Measurements from ENCODE around the gene ANKH.
"Not testable (repeated sequence)": the region's sequence is repeated elsewhere in the genome, so short reads cannot be mapped to it uniquely, and the experiment has no call there.

ANKH gene

DNA sequence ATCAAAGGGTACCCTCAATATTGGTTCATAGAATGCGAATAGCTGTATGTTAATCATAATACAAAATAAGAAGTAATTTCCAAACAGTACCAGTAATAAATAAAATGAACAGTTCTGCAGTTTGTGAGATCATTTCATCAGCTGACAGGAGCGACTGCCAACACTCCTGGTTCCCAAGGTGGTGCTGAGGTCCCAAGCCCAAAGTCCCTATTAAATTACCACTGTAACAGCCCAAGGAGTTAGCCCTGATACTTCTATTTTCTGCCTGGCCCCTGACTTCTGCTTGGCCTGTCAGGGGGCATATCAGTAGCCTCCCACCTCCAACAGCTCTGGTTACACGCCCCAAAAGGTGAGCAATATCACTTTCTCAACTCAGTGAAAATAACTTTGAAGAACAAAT lies 47.1 kb downstream of the ANKH start:
- no peak for DNase-seq

DNA sequence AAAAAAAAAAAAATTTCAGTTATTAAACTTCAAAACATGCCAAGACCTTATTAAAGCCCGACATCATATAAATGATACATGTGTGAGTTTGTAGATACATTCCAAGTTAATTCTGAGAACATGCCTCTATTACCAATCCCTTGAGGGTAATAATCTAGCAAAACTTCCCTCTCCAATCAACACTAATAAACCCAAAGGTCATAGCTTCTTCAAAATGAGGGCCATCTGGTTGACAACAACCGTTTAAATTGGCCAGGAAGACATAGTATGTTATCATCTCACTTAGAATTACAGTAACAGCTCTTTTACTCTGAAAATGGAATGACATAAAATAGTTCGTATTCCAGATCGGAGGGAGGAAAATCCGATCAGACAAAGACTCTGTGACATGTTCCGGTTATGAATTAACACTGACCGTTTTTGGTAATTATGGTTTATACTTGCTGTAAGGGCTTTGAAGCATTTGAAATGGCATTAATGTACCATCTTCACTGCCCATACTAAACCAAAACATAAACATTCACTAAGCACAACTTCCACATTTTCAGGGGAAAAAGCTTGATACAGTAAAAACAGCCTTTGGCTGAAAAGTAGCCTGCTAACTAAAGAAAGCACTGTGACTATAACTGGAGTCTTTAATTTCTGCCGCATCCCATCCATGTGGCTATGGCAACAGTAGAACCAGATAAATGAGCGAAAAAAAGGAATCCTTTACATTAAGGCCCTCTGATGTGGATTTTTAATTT lies 50.3 kb downstream of the ANKH start:
- DNase-seq, result no peak

DNA sequence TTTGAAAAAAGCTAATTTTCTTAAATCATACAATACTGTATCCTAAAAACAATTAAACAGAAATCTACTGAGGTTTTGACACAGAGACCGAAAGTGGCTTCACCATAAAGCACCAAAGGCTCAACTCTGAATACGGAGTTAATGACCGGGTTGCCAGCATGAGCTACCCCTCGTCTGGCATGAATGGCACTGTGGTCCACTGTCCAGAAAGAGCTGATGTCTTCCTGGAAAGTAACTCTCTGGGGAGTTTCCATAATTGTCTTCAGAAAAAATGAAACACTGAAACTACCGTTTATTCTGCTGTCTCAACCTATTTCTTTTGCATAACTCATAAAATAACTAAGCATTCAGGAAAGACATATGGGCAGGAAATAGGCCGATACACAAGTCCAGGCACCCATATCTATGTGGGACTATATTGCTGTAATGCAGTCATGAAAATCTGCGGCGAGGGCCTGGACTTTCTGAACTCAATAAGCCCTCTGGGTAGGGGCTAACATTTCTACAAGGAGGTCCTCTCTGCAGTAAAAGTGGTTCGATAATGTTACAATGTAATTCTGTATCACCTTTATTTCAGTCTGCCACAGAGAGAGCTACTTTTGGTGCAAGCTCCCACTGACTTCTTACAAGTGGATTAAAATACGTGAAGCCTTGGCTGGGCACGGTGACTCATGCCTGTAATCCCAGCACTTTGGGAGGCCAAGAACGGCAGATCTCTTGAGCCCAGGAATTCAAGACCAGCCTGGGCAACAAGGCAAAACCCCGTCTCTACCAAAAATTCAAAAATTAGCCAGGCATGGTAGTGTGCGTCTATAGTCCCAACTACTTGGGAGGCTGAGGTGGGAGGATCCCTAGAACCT lies 52.4 kb downstream of the ANKH start:
- DNase-seq, result no peak

DNA sequence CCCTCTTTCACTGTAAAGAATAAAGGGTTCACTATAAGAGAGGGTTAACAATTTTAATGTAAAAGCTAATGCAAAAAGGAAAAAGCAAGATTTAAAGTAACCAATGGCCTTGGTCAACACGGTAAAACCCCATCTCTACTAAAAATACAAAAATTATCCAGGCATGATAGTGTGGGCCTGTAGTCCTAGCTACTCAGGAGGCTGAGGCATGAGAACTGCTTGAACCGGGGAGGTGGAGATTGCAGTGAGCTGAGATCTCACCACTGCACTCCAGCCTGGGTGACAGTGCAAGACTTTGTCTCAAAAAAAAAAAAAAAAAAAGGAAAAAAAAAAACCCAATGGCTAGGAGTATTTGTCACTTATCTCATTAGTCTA lies 53.8 kb downstream of the ANKH start:
- not testable (repeated sequence) for DNase-seq

DNA sequence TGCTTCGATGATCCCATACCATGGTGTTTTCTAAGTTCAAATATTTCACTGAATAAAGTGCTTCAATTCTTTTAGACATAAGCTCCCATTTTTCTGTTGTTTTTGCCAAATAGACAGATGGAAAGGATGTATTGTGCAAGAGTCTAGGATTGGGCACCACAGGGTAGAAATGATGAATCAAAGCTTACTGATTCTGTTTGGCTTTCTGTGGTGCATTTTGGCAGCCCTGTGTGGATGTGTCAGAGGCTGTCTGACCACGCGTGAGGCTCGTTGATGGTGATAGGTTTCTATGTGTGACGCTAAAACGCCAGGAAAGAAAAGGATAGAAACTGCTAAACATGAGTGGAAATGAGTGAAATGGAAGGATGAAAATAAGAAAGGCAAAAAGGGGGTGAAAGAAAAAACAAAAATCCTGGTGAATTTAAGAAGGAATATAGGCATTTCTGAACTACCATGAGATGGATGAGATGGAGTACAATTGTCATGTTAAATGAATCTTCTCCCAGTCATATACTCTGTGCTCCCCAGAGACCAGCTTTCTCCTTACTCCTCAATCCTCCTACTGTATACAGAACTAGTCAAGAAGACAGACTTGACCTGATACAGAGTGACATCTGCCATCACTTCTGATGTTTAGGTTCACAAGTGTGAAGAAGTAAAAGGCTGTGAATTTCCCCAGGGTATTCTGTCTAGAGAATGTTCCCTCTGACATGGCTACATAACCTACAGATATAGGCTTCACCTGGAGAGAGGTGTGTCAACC lies 54.4 kb downstream of the ANKH start:
- DNase-seq, result no peak

DNA sequence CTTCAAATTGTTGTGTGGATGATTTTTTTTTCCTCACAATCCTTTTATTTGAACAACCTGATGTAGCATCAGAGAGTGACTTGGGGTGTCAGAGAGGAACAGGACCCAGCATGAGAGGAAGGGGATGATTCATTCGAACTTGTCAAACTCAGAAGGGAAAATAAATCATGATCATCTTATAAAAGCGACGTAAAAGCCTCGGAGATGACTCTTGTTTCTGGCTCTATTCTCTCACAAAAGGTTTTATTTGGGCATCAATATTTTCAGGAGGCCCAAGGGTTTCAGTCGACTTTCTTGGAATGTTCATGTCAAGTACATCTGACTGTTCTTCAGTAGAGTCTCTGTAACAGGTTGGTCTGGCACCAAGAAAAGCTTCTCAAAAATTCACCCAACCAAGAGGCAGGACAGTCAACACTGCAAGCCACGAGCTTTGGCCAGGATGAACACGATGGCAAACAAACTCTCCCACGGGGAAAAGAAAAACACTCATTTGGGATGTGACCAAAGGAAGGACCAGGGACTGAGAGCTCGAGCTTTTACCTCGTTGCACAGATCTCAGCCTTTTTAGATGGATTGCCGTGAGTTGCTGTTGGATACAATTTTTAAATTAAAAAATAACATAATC lies 55.1 kb downstream of the ANKH start:
- DNase-seq, result no peak

DNA sequence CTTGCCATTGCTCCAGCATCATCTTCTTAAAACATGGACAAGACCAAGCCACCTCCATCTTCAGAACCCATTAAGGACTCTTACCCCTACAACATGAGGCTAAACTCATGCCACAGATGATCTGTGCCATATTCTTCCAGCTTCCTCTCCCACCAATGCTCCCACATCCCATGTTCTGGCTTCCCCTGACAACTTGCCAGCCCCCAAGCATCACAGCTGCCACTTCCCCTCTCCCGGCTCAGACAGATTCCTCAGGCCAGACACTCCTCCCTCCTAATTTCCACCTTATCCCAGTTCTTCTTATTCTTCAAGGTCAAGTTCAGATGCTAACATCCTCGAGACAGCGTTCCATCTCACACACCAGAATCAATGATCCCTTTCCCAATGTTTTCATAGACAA lies 57.8 kb downstream of the ANKH start:
- DNase-seq, result no peak

DNA sequence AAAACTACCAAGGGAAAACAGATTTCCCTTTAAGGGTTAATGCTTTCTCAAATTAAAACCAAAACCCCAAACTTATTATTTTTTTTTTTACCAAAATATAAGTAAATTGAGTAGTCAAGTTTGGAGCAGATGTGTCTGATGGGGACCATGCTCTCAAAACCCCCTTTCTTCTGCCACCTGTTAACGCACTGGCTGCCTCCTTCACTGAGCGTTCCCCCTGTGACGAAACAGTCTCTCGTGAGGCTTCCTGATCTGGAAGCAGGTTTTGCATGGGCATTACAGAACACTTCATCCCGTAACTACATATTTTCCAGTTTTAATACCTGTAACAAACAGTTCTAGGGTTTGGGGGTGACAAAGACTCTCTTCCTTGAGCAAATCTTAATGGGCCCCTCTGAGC lies 59.4 kb downstream of the ANKH start:
- DNase-seq, result no peak

DNA sequence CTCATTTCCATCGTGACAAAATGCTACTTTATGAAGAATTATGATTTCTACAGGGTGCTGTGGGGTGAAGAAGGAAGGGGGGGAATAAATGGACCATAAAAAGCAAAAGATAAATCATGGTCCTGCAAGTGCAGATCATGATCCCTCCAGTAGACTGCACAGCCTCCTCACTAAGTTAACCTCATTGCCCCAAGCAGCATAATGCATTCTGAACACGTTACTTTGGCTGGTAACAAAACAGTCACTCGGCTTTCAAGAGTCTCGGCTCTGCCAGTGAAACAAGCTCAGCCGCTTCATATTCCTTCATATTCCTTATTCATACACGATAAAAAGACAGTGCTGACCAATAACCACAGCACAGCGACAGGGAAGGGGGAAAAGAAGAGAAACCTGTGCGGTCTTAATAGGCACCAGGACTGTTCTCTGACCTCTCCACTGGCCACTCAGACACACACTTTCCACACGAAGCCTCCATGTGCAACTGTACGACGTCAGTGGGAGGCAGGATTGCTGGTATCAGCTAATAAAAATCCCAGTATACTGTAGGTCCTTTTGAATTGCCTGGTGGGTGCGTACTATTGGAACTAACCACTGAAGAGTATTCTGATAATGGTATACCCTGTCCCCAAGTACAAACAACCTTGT lies 60.5 kb downstream of the ANKH start:
- no peak for DNase-seq

DNA sequence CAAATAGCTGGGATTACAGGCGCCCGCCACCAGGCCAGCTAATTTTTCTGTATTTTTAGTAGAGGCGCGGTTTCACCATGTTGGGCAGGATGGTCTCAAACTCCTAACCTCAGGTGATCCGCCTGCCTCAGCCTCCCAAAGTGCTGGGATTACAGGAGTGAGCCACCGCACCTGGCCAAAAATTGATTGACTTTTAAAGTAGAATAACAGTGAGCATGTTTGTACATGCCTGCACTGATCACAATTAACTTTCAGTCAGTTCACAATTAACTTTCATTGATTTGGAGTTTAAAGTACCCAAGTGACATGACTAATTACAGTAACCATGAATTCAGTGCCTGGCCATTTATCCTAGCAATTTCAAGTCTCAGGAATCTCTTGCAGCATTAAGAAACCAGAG lies 61.3 kb downstream of the ANKH start:
- no peak for DNase-seq

DNA sequence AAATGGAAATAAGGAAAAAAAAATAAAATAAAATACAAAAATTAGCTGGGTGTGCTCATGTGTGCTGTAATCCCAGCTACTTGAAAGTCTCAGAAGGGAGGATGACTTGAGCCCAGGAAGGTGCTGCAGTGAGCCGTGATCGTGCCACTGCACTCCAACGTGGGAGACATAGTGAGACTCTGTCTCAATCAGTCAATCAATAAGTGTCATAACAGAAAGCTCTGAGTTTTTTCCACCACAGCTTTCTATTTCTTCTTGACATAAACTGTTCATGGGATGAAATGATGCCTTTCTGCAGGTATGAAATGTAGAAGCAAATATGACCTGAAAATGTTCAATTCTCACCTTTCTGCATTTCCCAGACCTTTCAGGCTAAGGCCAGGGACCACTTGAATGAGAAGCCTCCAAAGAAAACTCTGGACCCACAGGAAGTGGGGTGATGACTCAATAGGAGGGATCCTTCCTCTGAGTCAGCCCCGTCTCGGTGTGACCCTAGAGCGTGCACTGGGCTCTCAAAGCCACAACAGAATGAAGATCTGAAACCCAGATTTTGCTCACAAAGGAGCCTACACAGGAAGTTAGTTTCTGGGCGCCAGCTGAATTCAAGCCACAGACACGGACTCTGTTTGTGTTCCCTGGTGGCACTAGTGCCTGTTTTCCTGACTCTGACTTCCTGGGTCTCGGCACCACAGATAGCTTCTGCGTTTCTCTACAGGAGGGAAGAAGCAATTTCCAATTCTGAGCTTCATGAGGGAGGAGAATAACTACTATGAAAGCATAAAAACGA lies 62.0 kb downstream of the ANKH start:
- no peak for DNase-seq

DNA sequence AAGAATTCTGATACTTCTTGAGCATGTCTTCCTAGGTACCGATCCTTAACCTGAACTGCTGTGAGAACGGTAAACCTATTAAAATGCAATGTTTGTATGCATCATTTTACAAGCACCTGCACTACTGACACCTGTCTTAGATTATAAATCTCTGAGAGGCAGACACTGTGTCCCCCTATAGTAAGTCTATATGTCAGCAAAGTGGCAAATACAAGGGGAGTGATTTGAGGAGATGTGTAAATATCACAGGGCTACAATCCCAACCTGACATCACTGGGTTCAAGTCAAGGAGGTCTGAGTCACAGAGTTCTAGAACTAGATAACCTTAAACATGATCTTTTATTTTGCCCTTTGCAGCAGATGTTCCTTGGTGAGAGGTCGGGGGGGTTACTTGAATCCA lies 64.1 kb downstream of the ANKH start:
- DNase-seq, result no peak

DNA sequence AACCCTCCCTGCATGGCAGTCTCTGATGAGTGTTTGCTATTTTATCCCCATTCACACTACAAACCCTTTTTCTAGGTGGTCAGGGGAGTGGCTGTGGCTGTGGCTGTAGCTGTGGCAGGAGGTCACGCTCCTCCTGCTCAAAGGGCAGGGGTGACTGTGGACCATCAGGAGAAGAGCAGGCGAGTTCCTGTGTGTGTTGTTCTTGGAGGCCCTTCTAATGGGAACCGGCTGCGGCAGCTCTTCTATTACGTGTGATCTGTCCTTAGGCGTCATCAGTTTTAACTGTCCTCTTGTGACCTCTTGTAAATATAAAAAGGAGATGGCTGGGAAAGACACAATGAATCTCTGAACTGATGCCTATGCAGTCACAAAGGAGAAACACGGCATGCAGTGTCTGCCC lies 65.1 kb downstream of the ANKH start:
- DNase-seq, result no peak

DNA sequence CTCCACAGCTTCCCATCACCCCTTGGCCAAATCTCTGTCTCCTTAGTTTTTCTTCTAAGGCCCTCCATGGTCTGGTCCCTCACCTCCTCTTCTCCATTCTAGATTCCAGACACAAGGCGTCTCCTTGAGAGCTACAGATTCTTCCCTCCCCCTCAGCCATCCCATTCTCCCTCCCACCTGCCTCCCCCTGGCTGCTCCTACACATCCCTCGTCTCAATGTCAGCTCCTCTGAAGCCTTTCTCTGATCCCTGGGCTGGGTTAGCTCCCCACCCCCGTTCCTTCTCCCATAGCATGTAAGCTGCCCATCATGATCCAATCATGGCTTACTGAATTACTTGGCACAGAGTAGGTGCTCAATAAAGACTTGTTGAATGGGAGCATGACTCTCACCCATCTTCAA lies 69.0 kb downstream of the ANKH start:
- no peak for DNase-seq

DNA sequence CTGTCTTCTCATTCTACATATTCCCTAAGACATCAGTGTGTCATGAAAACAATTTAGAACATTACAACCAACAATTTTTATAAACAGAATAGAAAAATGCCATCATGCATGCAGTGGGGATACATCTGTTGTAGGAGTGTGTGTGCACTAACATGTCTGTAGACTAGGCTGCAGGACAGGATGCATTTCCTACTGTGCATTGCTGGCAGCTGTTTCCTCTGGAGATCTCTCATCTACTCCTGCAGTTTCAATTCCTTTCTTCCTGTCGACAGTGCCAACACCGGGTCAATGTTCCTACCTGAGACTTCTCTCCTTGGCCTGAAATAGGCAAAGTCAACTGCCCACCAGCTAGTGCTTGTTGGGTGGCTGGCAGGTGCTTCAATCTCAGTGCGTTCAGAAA lies 69.8 kb downstream of the ANKH start:
- DNase-seq, result no peak

DNA sequence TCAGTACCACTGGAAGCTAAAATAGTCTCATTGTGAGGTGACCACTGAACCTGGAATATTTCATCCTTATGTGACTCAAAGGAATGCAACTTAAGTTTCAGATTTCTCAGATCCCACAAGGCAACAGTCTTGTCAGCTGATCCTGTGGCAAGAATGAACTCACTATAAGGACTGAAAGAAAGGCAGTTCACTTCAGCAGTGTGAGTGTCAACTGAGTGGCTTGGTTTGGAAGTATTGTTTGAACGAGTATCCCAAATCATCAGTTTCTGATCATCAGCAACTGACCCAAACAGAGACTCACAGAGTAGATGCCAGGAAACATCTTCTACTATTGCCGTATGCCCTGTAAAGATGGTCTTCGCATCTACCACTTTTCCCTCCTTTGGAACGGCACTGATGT lies 74.2 kb downstream of the ANKH start:
- DNase-seq, result not testable (repeated sequence)

DNA sequence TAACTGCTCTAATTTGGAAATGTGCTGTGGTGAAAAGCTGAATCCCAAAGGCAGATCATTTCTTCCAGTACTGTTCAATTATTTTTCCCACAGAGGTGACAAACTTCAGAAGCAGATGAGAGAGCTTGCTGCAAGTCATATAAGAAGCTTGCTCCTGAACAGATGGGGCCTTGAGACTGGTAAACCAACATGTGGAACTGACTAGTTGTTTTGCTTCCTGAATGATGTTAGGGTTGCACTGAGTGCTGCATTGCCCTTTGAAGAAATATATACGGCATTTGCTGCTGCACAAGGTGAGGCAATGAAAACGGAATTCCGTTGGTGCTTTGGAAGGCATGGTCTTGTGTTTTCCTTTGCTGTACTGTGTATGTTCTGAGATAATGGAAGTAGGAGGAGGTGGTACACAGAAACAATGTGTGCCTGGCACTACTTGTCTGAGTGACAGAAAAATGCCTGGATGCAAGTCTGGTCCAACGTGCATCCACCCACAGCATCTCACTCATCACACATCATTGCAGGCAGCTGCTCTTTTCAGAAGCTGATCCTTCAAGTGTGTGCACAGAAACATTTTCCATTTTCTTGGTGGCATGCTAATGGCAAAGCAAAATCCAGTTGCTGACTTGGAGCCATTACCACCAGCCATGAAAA lies 76.9 kb downstream of the ANKH start:
- DNase-seq, result no peak

DNA sequence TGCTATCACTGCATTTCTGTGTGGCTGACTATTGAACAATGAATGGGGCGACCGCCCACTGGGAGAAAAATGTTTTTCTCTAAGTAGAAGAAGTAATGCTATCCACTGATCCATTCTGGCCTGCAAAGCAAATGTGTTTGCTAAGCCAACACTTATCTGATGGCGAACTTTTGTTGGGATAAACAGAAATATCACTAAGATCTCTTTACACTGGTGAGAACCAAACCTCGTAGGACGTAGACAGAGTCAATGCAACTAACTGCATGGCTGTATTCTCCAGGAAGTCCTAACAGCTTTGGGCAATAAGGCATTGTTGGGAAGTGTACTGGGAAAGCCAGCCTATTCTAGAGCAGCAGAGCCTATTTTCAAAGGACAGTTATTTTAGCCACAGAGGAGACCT lies 77.7 kb downstream of the ANKH start:
- DNase-seq, result no peak

DNA sequence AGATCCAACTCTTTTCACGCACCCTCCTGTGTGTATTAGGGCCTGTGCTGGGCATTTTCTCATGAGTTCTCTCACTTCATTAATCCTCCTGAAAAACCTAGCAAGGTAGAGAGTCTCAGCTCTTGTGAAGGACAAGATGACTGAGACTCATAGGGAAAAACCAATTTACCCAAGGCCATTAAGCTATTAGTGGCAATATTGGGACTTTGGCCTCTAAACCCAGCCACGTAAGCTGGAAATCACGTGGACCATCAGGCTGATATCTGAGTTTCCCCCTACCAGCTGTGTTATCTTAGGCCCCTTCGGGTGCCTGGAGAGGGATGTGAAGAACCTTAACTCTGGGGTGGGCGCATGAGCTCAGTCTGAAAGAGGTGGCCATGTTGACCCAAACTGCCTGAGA lies 80.7 kb downstream of the ANKH start:
- no peak for DNase-seq

DNA sequence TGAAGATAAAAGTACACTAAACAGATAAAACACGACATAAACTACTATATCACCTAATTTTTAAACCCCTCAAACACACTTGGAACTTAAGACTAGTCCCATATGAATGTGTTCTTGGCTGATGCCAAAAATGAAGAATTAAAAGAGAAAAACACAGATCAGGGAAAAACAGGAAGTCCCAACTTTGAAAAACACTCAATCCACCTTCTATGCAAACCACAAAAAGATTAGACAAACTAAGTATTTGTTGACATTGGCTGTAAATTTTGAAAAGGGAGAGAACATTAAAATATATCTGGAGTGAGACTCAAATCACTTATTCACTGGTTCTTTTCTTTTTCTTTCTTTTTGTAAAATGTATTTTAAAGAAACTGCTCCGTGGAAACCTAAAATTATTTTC lies 81.4 kb downstream of the ANKH start:
- no peak for DNase-seq

DNA sequence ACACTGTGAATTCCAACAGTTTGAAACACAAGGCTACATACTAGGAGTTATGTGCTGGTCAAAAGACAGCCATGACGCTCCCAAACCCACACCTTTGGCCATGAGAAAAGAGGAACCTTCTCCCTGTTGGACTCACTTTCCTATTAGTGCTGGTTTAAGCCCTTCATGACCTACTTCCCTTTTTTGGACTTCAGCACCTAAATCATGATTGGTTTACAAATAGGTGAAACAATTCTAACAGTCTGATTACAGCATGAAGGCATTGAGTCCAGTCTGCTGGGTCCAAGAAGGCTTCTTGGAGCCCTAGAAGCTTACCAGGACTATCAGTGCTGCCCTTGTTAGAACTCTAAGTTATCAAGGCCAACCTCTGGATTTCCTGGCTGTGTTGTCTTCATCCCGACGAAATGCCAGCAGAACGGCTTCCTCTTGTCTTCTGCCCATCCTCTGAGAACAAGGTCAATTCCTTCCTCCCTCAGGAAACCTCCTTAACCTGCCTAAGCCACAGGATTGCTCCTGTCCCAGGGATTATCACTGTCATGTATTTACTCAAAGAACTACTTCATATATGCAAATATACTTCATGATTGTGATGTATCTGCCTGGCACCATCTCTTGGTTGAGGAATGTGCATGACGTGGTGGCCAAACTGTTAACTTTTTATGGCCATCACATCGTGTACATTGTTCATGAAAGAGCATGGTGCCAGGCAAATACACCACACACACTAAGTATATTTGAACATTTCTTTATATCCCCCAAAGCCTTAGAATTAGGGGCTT lies 83.6 kb downstream of the ANKH start:
- DNase-seq, result no peak

Measured in DMS79 treated with DMSO at 0.1 percent for 48 hours (cell line).